Right atrium auricular region (tissue), 2 donors: ENCODE results near the gene SPATS2L. TPM values are rescaled to one million over a fixed set of nuclear protein-coding genes. Genes with fewer than 3 reads are reported as not detected.

Experiments
- DNase-seq: peaks from one replicate; pipeline ENCODE4 v3.0.0-alpha.2; 2019; ENCODE audit warnings: low spot score
- H3K27ac ChIP-seq, 2 donors: fragments of 200-600 bp; sonication (generic); 1 replicate in 1 of 2; 2 replicates in 1 of 2; pipeline ENCODE4 v1.5.1; 2016 to 2019
- H3K27me3 ChIP-seq, 2 donors: fragments of 200-600 bp; sonication (generic); one replicate each; pipeline versions ENCODE4 v1.5.1 to v1.6.0; 2017 to 2019
- H3K36me3 ChIP-seq: fragments of 200-600 bp; sonication (generic); one replicate; pipeline ENCODE4 v1.5.1; 2016
- H3K4me1 ChIP-seq, 2 donors: fragments of 200-600 bp; sonication (generic); one replicate each; pipeline versions ENCODE4 v1.5.1 to v1.6.0; 2017 to 2019
- H3K4me3 ChIP-seq, 2 donors: fragments of 200-600 bp; sonication (generic); 1 replicate in 1 of 2; 2 replicates in 1 of 2; pipeline ENCODE4 v1.5.1; 2017 to 2019; ENCODE audit warnings: mild to moderate bottlenecking in 1 of 2, moderate library complexity in 1 of 2
- H3K9me3 ChIP-seq, 2 donors: fragments of 200-600 bp; sonication (generic); one replicate each; pipeline ENCODE4 v1.5.1; 2019
- total RNA-seq, 2 donors: library from RNA; depleted of rRNA; stranded (reverse); fragments of >200 nt; gene quantifications; one replicate each; pipeline ENCODE4 v1.1.0, GENCODE V29; 2016
- TF ChIP-seq, protein P1 (sequence below), 2 donors: fragments of 200-600 bp; sonication (generic); IDR thresholded peaks; one replicate each; pipeline ENCODE4 v1.5.1; 2019; ENCODE audit warnings: antibody characterized with exemption in 2 of 2

The SPATS2L gene
- total RNA-seq, 2 donors from 2014 or later: 103 to 126 TPM

DNA sequence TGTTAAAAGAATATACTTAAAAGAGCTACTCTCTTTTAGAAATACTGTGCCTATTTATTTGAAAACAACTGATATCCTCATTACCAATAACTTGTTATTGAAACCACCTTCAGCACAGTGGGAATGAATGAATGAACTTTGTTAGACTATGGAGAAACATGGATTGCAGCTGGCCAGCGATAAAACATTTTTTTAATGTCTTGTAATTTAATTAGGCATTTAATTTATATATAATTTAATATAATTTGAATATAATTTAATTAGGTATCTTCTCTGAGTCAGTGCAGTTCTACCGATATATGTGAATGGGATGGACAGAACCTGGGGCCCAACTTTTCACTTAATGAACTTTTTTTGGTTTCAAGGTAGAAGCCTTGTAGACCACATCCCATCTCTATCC, 109.0 kb downstream of the SPATS2L start:
- H3K9me3 ChIP-seq: no peaks in the 10 kb centered on the region
- TF ChIP-seq, protein P1, sequence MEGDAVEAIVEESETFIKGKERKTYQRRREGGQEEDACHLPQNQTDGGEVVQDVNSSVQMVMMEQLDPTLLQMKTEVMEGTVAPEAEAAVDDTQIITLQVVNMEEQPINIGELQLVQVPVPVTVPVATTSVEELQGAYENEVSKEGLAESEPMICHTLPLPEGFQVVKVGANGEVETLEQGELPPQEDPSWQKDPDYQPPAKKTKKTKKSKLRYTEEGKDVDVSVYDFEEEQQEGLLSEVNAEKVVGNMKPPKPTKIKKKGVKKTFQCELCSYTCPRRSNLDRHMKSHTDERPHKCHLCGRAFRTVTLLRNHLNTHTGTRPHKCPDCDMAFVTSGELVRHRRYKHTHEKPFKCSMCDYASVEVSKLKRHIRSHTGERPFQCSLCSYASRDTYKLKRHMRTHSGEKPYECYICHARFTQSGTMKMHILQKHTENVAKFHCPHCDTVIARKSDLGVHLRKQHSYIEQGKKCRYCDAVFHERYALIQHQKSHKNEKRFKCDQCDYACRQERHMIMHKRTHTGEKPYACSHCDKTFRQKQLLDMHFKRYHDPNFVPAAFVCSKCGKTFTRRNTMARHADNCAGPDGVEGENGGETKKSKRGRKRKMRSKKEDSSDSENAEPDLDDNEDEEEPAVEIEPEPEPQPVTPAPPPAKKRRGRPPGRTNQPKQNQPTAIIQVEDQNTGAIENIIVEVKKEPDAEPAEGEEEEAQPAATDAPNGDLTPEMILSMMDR (IDR thresholded peaks at IDR 0.05): no peak
- no peaks in the 10 kb centered on the region for H3K27me3 ChIP-seq
- H3K36me3 ChIP-seq: peaks cover 15% of the 10 kb centered on the region
- no peak for DNase-seq
- no peak overlapping the region for H3K4me3 ChIP-seq
- H3K4me1 ChIP-seq: no peaks in the 10 kb centered on the region
- H3K27ac ChIP-seq: no peak overlapping the region

DNA sequence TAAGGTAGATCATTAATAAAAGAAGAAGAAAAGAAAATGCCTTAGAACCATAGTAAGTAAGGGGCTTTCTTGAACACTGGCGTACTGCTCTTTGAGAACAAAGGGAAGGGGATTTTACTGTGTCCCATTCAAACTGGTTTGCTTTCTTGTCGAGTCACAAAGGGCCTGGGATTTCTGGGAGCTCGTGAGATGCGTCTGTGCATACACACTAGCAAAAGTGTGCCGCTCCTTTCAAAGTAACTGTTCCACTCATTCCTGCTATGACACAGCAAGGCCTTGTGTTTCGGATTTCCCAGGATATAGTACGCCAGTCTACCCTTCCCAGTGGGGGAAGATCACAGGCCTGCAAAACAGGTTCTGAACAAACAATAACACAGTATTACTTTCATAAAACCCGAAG, 110.4 kb downstream of the SPATS2L start:
- no peaks in the 10 kb centered on the region for H3K4me1 ChIP-seq
- no peaks in the 10 kb centered on the region for H3K9me3 ChIP-seq
- H3K4me3 ChIP-seq: no peak overlapping the region
- TF ChIP-seq, protein P1 (IDR thresholded peaks at IDR 0.05): no peak
- DNase-seq: no peak
- H3K36me3 ChIP-seq: peaks cover 23% of the 10 kb centered on the region
- H3K27me3 ChIP-seq: no peaks in the 10 kb centered on the region
- H3K27ac ChIP-seq: no peak overlapping the region

DNA sequence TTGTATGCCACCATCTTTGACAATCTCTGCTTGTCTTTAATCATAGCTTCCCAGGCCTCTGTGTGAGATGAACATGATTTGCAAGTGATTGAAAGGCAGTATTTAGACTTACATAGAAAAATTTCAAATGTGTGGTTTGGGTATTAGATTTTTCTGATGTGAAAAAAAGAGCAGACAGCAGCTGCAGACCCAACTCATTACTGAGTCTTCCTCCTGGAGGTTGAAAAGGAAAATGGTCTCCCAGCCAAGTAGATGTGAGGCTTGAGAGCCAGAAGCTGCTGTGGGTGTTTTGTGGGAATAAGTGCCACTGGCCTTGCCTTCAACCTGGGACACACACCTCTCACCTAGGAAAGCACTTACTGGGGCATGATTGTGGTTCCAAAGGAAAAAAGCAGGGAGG, 110.9 kb downstream of the SPATS2L start:
- Histone ChIP-seq H3K4me1 (no peaks in the 10 kb centered on the region), H3K27me3 (no peaks in the 10 kb centered on the region), H3K27ac (no peak overlapping the region), H3K36me3 (peaks cover 23% of the 10 kb centered on the region), H3K4me3 (no peak overlapping the region), H3K9me3 (no peaks in the 10 kb centered on the region)
- DNase-seq: no peak
- TF ChIP-seq, protein P1 (IDR thresholded peaks at IDR 0.05): no peak

DNA sequence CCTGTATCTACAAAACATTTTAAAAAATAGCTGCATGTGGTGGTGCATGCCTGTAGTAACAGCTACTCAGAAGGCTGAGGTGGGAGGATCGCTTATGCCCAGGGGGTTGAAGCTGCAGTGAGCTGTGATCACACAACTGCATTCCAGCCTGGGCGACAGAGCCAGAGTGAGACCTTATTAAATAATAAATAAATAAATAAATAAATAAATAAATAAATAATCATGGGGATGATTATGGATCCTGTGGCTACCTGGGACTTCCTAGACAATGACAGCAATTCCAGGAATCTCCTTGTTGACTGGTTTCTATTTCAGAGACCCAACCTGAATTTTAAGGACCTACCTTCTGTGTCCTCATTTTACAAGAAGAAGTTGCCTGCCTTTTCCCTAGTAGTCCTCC, 111.9 kb downstream of the SPATS2L start:
- H3K4me1 ChIP-seq: no peaks in the 10 kb centered on the region
- peaks cover 25% of the 10 kb centered on the region for H3K36me3 ChIP-seq
- H3K27me3 ChIP-seq: no peaks in the 10 kb centered on the region
- DNase-seq: no peak
- no peak overlapping the region for H3K4me3 ChIP-seq
- H3K27ac ChIP-seq: no peak overlapping the region
- H3K9me3 ChIP-seq: no peaks in the 10 kb centered on the region
- TF ChIP-seq, protein P1 (IDR thresholded peaks at IDR 0.05): no peak

DNA sequence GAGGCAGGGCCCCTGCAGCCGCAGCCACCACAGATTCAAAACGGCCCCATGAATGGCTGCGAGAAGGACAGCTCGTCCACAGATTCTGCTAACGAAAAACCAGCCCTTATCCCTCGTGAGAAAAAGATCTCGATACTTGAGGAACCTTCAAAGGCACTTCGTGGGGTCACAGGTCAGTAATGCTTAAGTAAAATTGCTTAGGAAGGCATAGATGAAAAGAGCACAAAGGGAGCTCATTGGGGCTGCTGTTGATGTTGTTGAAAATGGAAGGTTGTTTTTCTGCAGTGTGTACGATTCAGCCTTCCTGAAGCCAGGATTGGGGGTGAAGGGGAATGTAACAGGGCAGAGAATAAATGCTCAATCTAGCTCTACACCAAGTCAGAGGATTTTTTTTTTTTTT, 112.8 kb downstream of the SPATS2L start:
- DNase-seq: no peak
- Histone ChIP-seq H3K36me3 (peaks cover 25% of the 10 kb centered on the region), H3K9me3 (no peaks in the 10 kb centered on the region), H3K27ac (no peak overlapping the region), H3K27me3 (no peaks in the 10 kb centered on the region), H3K4me1 (no peaks in the 10 kb centered on the region), H3K4me3 (no peak overlapping the region)
- TF ChIP-seq, protein P1 (IDR thresholded peaks at IDR 0.05): no peak

DNA sequence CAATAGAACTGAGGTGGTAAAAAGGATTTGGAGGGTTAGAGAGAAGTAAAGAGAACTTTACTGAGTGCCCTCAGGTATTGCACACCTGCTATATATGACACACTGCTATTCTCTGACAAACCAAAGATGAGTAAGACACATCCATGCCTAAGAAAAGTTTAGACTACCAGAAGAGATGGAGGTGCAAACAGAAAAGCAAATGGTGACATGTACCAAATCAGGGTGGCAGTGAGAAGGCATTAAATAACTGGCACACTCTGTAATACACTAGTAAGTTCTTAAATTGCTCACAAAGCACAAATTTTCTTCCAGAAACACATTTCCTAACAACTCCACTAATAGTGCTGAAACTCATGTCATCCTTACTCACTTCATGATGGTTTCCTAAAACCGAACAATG, 114.8 kb downstream of the SPATS2L start:
- no peak for DNase-seq
- H3K9me3 ChIP-seq: no peaks in the 10 kb centered on the region
- peaks cover 25% of the 10 kb centered on the region for H3K36me3 ChIP-seq
- H3K27ac ChIP-seq: no peak overlapping the region
- no peak overlapping the region for H3K4me3 ChIP-seq
- no peaks in the 10 kb centered on the region for H3K4me1 ChIP-seq
- TF ChIP-seq, protein P1 (IDR thresholded peaks at IDR 0.05): no peak
- H3K27me3 ChIP-seq: no peaks in the 10 kb centered on the region
